ENCODE results near the gene RHOD.

RHOD gene

DNA sequence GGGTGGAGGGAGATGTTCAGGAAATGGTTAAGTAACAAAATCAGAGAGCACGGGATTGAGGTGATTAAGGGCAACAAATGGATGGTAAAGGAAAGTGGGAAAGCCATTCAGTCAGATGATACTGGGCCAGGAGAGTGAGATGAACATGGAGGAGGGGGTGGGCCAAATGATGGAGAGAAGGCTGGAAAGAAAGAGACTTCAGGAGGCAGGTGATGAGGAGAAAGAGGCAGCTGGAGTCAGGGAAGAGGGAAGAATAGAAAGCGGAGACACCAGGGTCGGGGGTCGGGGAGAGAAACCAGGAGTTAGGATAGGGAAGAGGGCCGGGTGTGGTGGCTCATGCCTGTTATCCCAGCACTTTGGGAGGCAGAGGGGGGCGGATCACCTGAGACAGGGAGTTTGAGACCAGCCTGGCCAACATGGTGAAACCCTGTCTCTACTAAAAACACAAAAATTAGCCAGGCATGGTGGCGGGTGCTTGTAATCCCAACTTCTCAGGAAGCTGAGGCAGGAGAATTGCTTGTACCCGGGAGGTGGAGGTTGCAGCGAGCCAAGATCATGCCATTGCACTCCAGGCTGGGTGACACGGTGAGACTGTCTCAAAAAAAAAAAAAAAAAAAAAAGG, 57.7 kb downstream of the RHOD start:
- DNase-seq (ENCODE audit: low read depth in 3 of 3) = no peak

DNA sequence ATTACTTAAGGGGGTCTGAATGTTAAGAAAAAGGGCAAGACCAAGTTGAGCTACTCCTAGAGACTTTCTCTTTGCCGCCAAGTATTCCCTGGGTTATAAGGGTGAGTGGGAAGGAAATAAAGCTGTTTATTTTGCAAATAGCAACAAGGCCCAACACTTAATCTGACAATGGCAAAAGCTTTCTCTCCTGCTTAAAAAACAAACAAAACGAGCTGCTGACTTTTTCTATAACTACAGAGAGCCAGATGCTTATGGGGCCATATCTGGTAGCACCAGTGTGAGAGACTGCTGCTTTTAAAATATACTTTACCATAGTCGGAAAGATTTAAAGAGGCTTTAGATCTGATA, 60.1 kb downstream of the RHOD start:
- no peak for DNase-seq (ENCODE audit: low read depth in 3 of 3)

DNA sequence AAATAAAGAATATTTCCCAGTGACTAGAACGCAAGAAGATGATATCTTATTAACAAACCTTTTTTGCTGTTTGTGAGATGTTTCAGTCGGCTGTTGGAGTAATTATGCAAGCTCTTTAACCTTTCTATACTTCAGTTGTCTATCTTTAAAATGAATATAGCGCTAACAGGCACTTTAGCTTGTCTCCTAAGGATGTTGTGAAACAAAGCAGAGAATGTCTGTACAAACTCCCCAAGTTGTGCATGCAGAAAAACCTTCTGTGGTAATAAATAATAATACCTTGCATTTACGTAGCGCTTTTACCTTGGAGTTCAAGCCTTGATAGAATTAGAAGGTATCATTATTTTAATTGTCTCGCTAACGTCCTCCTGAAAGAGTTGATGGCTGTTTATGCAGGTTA, 60.5 kb downstream of the RHOD start:
- DNase-seq (ENCODE audit: low read depth in 3 of 3) = no peak

DNA sequence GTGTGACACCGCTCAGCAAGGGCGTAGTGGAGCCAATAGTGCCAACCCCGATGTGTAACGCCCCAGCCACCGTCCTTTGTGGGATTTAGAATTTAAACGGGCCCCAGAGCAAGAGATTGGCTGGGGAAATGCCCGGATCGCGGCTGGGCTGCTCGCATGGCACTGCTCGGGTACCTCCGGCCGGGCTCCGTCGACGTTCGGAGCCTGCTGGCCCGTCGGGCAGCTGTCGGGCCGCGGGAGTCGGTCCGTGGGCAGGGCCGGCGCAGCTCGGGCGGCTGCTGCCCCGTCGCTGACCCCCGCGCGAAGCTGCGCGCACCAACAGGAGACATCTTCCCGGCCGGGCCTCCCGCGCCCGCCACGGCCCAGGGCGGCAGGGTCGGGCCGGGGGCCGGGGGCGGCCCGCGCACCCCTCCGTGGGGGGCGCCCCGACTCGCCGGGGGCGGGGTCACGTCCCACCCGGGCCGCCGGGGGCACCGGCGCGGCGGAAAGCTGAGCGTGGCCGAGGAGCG, 61.1 kb downstream of the RHOD start:
- DNase-seq (ENCODE audit: low read depth in 3 of 3) = peak in 1 of 3 experiments; percentile 42

- peak in 1 of 3 experiments; percentile 44 for DNase-seq (ENCODE audit: low read depth in 3 of 3)
Measured at GRCh38 chr11:67118181-67118766, 61.6 kb downstream of the RHOD start.

DNA sequence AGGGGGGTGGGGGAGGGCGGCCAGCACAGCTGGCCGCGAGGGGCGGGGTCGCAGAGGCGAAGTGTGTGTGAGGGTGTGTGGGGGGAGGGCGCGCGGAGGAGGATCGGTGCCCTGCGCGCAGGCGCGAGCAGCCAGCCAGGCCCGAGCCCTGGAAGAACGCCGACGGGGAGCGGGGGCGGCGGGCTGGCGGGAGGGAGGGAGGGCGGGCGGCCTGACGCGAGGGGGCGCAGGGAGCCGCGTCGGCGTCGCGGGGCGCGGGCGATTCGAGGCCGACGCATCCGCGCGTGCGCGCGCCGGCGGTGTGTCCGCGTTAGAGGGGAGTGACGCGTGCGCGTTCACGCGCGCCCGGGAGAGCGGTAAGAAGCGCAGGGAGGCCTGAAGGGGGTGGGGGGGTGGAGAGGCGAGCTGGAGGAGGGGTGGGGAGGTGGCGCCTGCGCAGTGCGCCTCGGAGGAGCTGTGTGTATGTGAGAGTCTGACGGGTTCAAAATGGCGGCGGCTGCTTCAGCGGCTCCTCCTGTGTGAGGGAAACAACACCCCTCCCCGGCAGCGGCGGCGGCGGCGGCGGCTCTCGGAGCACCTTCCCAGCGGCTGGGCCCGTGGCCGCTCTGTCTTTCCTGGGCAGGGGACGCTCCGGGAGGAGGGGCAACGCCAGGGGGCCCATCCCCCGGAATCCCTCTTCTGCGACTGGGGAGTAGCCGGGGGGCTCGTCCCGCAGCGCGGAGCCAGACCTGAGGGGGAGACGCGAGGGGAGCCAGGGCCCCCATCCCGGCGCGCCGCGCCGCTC, 62.3 kb downstream of the RHOD start, which contains the start of gene KDM2A:
TSS of gene KDM2A (plus strand) at position 463 of the 784 bp plus-strand sequence. CDS start 2,054 bp downstream, outside the sequence.
- DNase-seq (ENCODE audit: low read depth in 3 of 3) = peak; percentile 96 to 99 (median 97)

GRCh38 chr11:67119585-67120391, 63.1 kb downstream of the RHOD start:
- peak in 1 of 3 experiments; percentile 7 for DNase-seq (ENCODE audit: low read depth in 3 of 3)

- DNase-seq (ENCODE audit: low read depth in 3 of 3) = no peak
Measured at GRCh38 chr11:67120456-67120855, 63.8 kb downstream of the RHOD start.

- peak in 1 of 3 experiments; percentile 5 for DNase-seq (ENCODE audit: low read depth in 3 of 3)
Measured at GRCh38 chr11:67120881-67121710, 64.4 kb downstream of the RHOD start.

Measured in stimulated activated CD4-positive, alpha-beta T cell treated with anti-CD3 and anti-CD28 coated beads, TNF-alpha, amount 100 ng/mL, for 24 hours (primary cell).